VCaP (cell line): ENCODE data around the gene GID4.

ENCODE experiments used
- H3K27ac ChIP-seq: fragments of 450-650 bp; 2 replicates; pipeline ENCODE4 v1.5.1; 2017
- CTCF ChIP-seq: fragments of 450-650 bp; conservative IDR thresholded peaks from 2 replicates; pipeline ENCODE4 v1.5.1; 2017; ENCODE audit warnings: mild to moderate bottlenecking, moderate library complexity

Gene GID4

GRCh38 chr17:18102640-18103039 is 63.4 kb downstream of the GID4 start:
- TF ChIP-seq CTCF = no peak
- H3K27ac ChIP-seq = no peak overlapping the region

GRCh38 chr17:18105027-18105426 is 65.8 kb downstream of the GID4 start:
- TF ChIP-seq CTCF = no peak
- H3K27ac ChIP-seq = no peak overlapping the region

GRCh38 chr17:18105595-18105994 is 66.4 kb downstream of the GID4 start:
- TF ChIP-seq CTCF = no peak
- H3K27ac ChIP-seq = no peak overlapping the region

GRCh38 chr17:18106211-18106610 is 67.0 kb downstream of the GID4 start:
- H3K27ac ChIP-seq = no peak overlapping the region
- no peak for TF ChIP-seq CTCF

- TF ChIP-seq CTCF = no peak
- no peak overlapping the region for H3K27ac ChIP-seq
Observed at GRCh38 chr17:18107061-18107790, 68.0 kb downstream of the GID4 start.

GRCh38 chr17:18107971-18108370 is 68.8 kb downstream of the GID4 start:
- no peak for TF ChIP-seq CTCF
- no peak overlapping the region for H3K27ac ChIP-seq

- H3K27ac ChIP-seq = no peak within 1 kb of the TSS
- no peak for TF ChIP-seq CTCF
Observed at GRCh38 chr17:18108401-18109312, 69.4 kb downstream of the GID4 start, which contains the start of gene MYO15A. Gene MYO15A, plus strand, starts transcription at chr17:18108756. Its CDS starts 10,045 bp downstream, at chr17:18118801.
